Ovary (tissue), 9 donors: ENCODE measurements around the gene HOXA13. TPM values are rescaled to one million over a fixed set of nuclear protein-coding genes. Genes with fewer than 3 reads are reported as not detected.

ENCODE experiments used
- DNase-seq, 5 donors: peaks; one replicate each; pipeline ENCODE4 v3.0.0-alpha.2; 2019 to 2020
- H3K27ac ChIP-seq, 2 donors: fragments of 200-600 bp; one replicate each; pipeline versions ENCODE4 v1.5.1 to v1.8.0; 2019 to 2022
- H3K27me3 ChIP-seq: fragments of 200-600 bp; one replicate; pipeline ENCODE4 v1.8.0; 2022
- H3K36me3 ChIP-seq: fragments of 200-600 bp; sonication (generic); one replicate; pipeline ENCODE4 v1.5.1; 2019
- H3K4me1 ChIP-seq: one replicate; pipeline ENCODE4 v1.8.1; 2013; ENCODE audit warnings: mild to moderate bottlenecking, moderate library complexity; ENCODE audit not compliant: insufficient read depth
- H3K4me3 ChIP-seq: fragments of 200-600 bp; sonication (generic); one replicate; pipeline ENCODE4 v1.5.1; 2017
- H3K9me3 ChIP-seq, 2 donors: fragments of 200-600 bp in 1 of 2; sonication (generic) in 1 of 2; one replicate each; pipeline versions ENCODE4 v1.5.1 to v1.8.1; 2013 to 2019; ENCODE audit warnings: mild to moderate bottlenecking in 1 of 2, moderate library complexity in 1 of 2
- CTCF ChIP-seq, 3 donors: fragments of 450-650 bp in 2 of 3; fragments of 200-600 bp in 1 of 3; IDR thresholded peaks; one replicate each; pipeline versions ENCODE4 v1.5.1 to v1.8.0; 2016 to 2022; ENCODE audit warnings: antibody characterized with exemption in 3 of 3, mild to moderate bottlenecking in 1 of 3
- EP300 ChIP-seq: sonication (generic); formaldehyde crosslinking; IDR thresholded peaks from one replicate; pipeline ENCODE4 v1.6.1; 2017; ENCODE audit warnings: antibody characterized with exemption
- POLR2A ChIP-seq: fragments of 450-650 bp; IDR thresholded peaks from one replicate; pipeline ENCODE4 v1.6.1; 2017; ENCODE audit warnings: antibody characterized with exemption, mild to moderate bottlenecking, moderate library complexity
- WGBS, 3 donors: extraction: QIAGEN DNeasy Blood & Tissue Kit in 1 of 3; methylation state at CpG; one replicate each; pipeline versions ENCODE4 v1.1.5 to v1.1.7; 2013 to 2017; 5-methylcytosine and 5-hydroxymethylcytosine counted together
- intact Hi-C, 4 donors: fragments of 100-400 bp; cut with DNase I; formaldehyde crosslinking; loops; one replicate each; pipeline versions ENCODE4 v1.11.0 to v1.15.1; 2022 to 2023
- polyA plus RNA-seq, 2 donors: library from polyadenylated mRNA; stranded (reverse); fragments of 200-250 nt in 1 of 2; fragments of 350-450 nt in 1 of 2; fragmentation: Illumina TruSeq in 1 of 2; extraction: RNeasy Lipid Tissue Mini Kit (QIAGEN cat#74804) in 1 of 2; gene quantifications; one replicate each; pipeline ENCODE4 v1.2.3, GENCODE V29; 2013 to 2014
- total RNA-seq, 7 donors: library from RNA; depleted of rRNA in 2 of 7; stranded (reverse); fragments of >200 nt in 2 of 7; fragmentation: NEBNext Ultra II Directional in 3 of 7; extraction: Animal tissue kit (Norgen Biotek cat#: 25700) in 3 of 7; gene quantifications; one replicate each; pipeline versions ENCODE4 v1.1.0 to v1.2.4, GENCODE V29; 2016 to 2023
- donor health status: DM: no; HTN: no; CAD: no; lungs with moderate emphysema.
- donor health status: DM: no; HTN: no; CAD: no.
- donor health status: Bipolar disorder and iron deficiency.
- donor health status: DM: yes; HTN: yes; CAD: no.
- donor health status: DM: no; HTN: no; CAD: no.
- donor health status: DM: yes; HTN: yes; CAD: no.

The HOXA13 gene
- total and polyA plus RNA-seq, 9 donors: 0.07 TPM; not detected in 8

GRCh38 chr7:27173511-27173955 lies 26.4 kb downstream of the HOXA13 start:
- peak in 3 of 5 donors; percentile 27 to 49 (median 30) for DNase-seq
- peaks cover 14% of the 10 kb centered on the region for H3K4me1 ChIP-seq
- intact Hi-C loops: no loop called here
- H3K27ac ChIP-seq: no peak overlapping the region
- no peaks in the 10 kb centered on the region for H3K36me3 ChIP-seq
- TF ChIP-seq POLR2A (no peak), EP300 (no peak), CTCF (IDR thresholded peaks at IDR 0.05) (no peak)
- no peaks in the 10 kb centered on the region for H3K9me3 ChIP-seq
- peaks cover 19% of the 10 kb centered on the region for H3K27me3 ChIP-seq
- 0 to 2% (median 1%) methylated on average over 39 to 59 of the region's 59 CpGs for WGBS, 3 donors
- peak overlapping the region; percentile 53 for H3K4me3 ChIP-seq

GRCh38 chr7:27172823-27173510 lies 26.9 kb downstream of the HOXA13 start:
- intact Hi-C loops: no loop called here
- Histone ChIP-seq H3K9me3 (no peaks in the 10 kb centered on the region), H3K4me1 (peaks cover 14% of the 10 kb centered on the region), H3K27me3 (peaks cover 21% of the 10 kb centered on the region), H3K36me3 (no peaks in the 10 kb centered on the region), H3K27ac (no peak overlapping the region), H3K4me3 (peak overlapping the region; percentile 53)
- WGBS, 3 donors: 1 to 2% (median 1%) methylated on average over 53 to 58 of the region's 58 CpGs
- TF ChIP-seq POLR2A (no peak), CTCF (IDR thresholded peaks at IDR 0.05) (no peak), EP300 (no peak)
- DNase-seq: peak; percentile 48 to 77 (median 67)

DNA sequence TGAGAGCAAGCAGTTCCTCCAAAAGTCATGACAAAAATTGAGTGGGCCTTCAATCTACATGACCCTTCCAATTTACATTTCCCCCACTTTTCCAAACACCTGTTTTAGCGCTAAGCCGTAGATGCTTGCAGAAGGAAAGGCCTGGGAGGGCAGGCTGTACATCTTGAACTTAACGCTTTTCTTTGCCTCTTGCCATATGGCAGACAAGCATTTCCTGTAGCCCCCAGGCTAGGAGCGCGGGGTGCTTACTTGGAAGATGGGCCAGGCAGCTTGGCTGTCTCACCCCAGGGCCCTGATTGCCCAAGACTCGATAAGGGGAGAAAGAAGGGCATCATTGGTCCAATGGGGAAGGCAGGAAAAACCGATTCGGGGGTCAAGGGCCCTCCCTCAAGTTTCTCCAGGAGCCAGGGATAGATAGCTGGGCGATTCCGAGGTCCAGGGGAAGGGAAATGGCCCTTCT lies 27.5 kb downstream of the HOXA13 start:
- 19 to 26% (median 22%) methylated on average over 10 of the region's 10 CpGs for WGBS, 3 donors
- Histone ChIP-seq H3K4me1 (peaks cover 14% of the 10 kb centered on the region), H3K36me3 (no peaks in the 10 kb centered on the region), H3K27me3 (peaks cover 21% of the 10 kb centered on the region), H3K9me3 (no peaks in the 10 kb centered on the region), H3K27ac (no peak overlapping the region), H3K4me3 (peak overlapping the region; percentile 53)
- intact Hi-C loops: no loop called here
- peak in 3 of 5 donors; percentile 17 to 28 (median 17) for DNase-seq
- TF ChIP-seq POLR2A (no peak), CTCF (IDR thresholded peaks at IDR 0.05) (no peak), EP300 (no peak)

GRCh38 chr7:27171637-27172314 lies 28.1 kb downstream of the HOXA13 start:
- TF ChIP-seq POLR2A: no peak
- TF ChIP-seq EP300: no peak
- TF ChIP-seq CTCF (IDR thresholded peaks at IDR 0.05): no peak
- WGBS, 3 donors: 17 to 45% (median 17%) methylated on average over 30 of the region's 30 CpGs
- no peak overlapping the region for H3K27ac ChIP-seq
- intact Hi-C loops: no loop called here
- peak overlapping the region; percentile 53 for H3K4me3 ChIP-seq
- H3K9me3 ChIP-seq: no peaks in the 10 kb centered on the region
- DNase-seq: peak in 1 of 5 donors; percentile 21
- H3K4me1 ChIP-seq: peaks cover 14% of the 10 kb centered on the region
- no peaks in the 10 kb centered on the region for H3K36me3 ChIP-seq
- H3K27me3 ChIP-seq: peaks cover 21% of the 10 kb centered on the region
